ENCODE results near the gene SETD3. TPM values are rescaled to one million over a fixed set of nuclear protein-coding genes. Genes with fewer than 3 reads are reported as not detected.

SETD3 gene
- total RNA-seq, 1 experiment from 2014 or later, result 51.5 TPM

GRCh38 chr14:99387880-99388279, 92.8 kb downstream of the SETD3 start:
- intact Hi-C loops (cut with micrococcal nuclease; ENCODE audit: unreplicated experiment), result no loop called here
- no peak for DNase-seq
- H3K9me3 Mint-ChIP-seq (ENCODE audit: low read depth, unreplicated experiment), result no peaks in the 10 kb centered on the region
- no peak overlapping the region for H3K4me3 Mint-ChIP-seq (ENCODE audit: low read depth, unreplicated experiment)
- no peak for TF ChIP-seq CTCF (IDR thresholded peaks at IDR 0.05; ENCODE audit: unreplicated experiment)
- CTCF ChIA-PET, result no interaction called here
- H3K27ac Mint-ChIP-seq (ENCODE audit: unreplicated experiment), result no peak overlapping the region
- no peaks in the 10 kb centered on the region for H3K36me3 Mint-ChIP-seq (ENCODE audit: insufficient read depth, unreplicated experiment)
- no TSS peak for BruUV-seq (replicated peaks)
- H3K4me1 Mint-ChIP-seq (ENCODE audit: low read depth, unreplicated experiment), result no peaks in the 10 kb centered on the region
- peaks cover 37% of the 10 kb centered on the region for H3K27me3 Mint-ChIP-seq (ENCODE audit: unreplicated experiment)

DNA sequence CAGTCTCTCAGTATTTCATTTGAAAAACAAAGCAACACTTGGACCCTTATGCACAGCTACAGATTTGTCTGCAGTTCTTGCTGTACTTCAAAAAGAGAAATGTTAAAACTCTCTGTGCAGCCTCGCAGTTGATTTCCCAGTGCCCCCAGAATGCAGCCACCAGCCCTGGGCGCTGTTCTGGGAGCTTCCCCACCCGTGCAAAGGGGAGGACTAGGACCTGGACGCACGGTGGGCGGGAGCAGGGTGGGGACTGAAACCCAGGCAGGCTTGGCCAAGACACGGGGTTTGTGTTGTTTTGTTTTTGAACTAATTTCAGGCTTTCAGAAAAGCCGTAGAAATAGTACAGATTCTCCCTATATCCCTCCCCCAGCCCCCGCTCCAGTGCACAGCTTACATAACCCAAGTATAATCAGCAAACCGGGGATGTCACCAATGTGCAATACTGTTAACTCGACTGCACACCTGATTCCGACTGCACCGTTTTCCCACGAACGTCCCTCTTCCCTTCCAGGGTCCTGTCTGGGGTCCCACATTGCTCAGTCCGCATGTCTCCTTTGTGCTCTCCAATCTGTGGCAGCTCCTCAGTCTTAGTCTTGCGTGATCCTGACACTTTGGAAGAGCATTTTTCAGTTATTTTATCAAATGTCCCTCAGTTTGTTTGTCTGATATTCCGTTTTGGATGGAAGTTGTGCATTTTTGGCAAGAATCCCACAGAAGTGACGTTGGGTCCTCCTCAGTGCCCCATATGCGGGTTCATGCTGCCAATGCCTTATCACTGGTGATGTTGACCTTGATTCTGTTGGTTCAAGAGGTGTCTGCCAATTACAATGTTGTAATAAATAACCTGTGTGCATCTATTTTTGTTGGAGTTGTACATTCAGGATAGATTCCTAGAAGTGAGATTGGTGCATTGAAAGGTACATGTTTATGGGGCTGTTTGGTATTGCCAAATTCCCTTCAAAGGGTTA, 95.9 kb downstream of the SETD3 start:
- H3K4me1 Mint-ChIP-seq (ENCODE audit: low read depth, unreplicated experiment), result no peaks in the 10 kb centered on the region
- H3K9me3 Mint-ChIP-seq (ENCODE audit: low read depth, unreplicated experiment), result no peaks in the 10 kb centered on the region
- no peak overlapping the region for H3K4me3 Mint-ChIP-seq (ENCODE audit: low read depth, unreplicated experiment)
- no peaks in the 10 kb centered on the region for H3K36me3 Mint-ChIP-seq (ENCODE audit: insufficient read depth, unreplicated experiment)
- peaks cover 46% of the 10 kb centered on the region for H3K27me3 Mint-ChIP-seq (ENCODE audit: unreplicated experiment)
- H3K27ac Mint-ChIP-seq (ENCODE audit: unreplicated experiment), result no peak overlapping the region
- TF ChIP-seq CTCF (IDR thresholded peaks at IDR 0.05; ENCODE audit: unreplicated experiment), result no peak
- BruUV-seq (replicated peaks), result no TSS peak
- no peak for DNase-seq
- intact Hi-C loops (cut with micrococcal nuclease; ENCODE audit: unreplicated experiment), result no loop called here
- CTCF ChIA-PET, result no interaction called here

- Mint-ChIP-seq H3K27me3 (ENCODE audit: unreplicated experiment) (peaks cover 46% of the 10 kb centered on the region), H3K4me3 (ENCODE audit: low read depth, unreplicated experiment) (no peak overlapping the region)
Observed at GRCh38 chr14:99383472-99384449, 96.9 kb downstream of the SETD3 start.

More at GRCh38 chr14:99383472-99384449, 96.9 kb downstream of the SETD3 start:
- TF ChIP-seq CTCF (IDR thresholded peaks at IDR 0.05; ENCODE audit: unreplicated experiment), result no peak
- Mint-ChIP-seq H3K4me1 (ENCODE audit: low read depth, unreplicated experiment) (no peaks in the 10 kb centered on the region), H3K27ac (ENCODE audit: unreplicated experiment) (no peak overlapping the region), H3K36me3 (ENCODE audit: insufficient read depth, unreplicated experiment) (no peaks in the 10 kb centered on the region), H3K9me3 (ENCODE audit: low read depth, unreplicated experiment) (no peaks in the 10 kb centered on the region)
- CTCF ChIA-PET, result interaction anchor here (1.5 kb wide), 1 partner anchor 9 kb away, joined by 5 read pairs; no protein-coding TSS in a partner anchor
- intact Hi-C loops (cut with micrococcal nuclease; ENCODE audit: unreplicated experiment), result no loop called here
- no TSS peak for BruUV-seq (replicated peaks)
- DNase-seq, result no peak
